Breast epithelium (tissue), 4 donors: ENCODE data around the gene ARPC4. TPM values are rescaled to one million over a fixed set of nuclear protein-coding genes. Genes with fewer than 3 reads are reported as not detected.

Experiments
- DNase-seq, 2 donors: peaks; one replicate each; pipeline ENCODE4 v3.0.0-alpha.2; 2019; ENCODE audit warnings: low spot score in 2 of 2
- H3K27ac ChIP-seq, 2 donors: fragments of 200-600 bp; sonication (generic) in 1 of 2; one replicate each; pipeline ENCODE4 v1.5.1; 2016 to 2019; ENCODE audit warnings: mild to moderate bottlenecking in 1 of 2
- H3K27me3 ChIP-seq, 2 donors: fragments of 200-600 bp; sonication (generic) in 1 of 2; one replicate each; pipeline versions ENCODE4 v1.5.1 to v1.6.0; 2017 to 2019; ENCODE audit warnings: control low read depth in 1 of 2, mild to moderate bottlenecking in 1 of 2
- H3K36me3 ChIP-seq: fragments of 200-600 bp; one replicate; pipeline ENCODE4 v1.5.1; 2019
- H3K4me1 ChIP-seq, 2 donors: fragments of 200-600 bp; sonication (generic); one replicate each; pipeline ENCODE4 v1.5.1; 2016 to 2019; ENCODE audit warnings: control low read depth in 1 of 2
- H3K4me3 ChIP-seq, 3 donors: fragments of 200-600 bp; sonication (generic); 1 replicate in 2 of 3; 2 replicates in 1 of 3; pipeline ENCODE4 v1.5.1; 2016 to 2019; ENCODE audit warnings: mild to moderate bottlenecking in 3 of 3, moderate library complexity in 2 of 3
- H3K9me3 ChIP-seq, 2 donors: fragments of 200-600 bp; sonication (generic) in 1 of 2; one replicate each; pipeline ENCODE4 v1.5.1; 2016 to 2019; ENCODE audit warnings: control low read depth in 1 of 2
- POLR2A ChIP-seq: fragments of 450-650 bp; IDR thresholded peaks from one replicate; pipeline ENCODE4 v1.6.1; 2016; ENCODE audit warnings: antibody characterized with exemption, mild to moderate bottlenecking, moderate library complexity
- POLR2AphosphoS5 ChIP-seq, 3 donors: sonication (generic); formaldehyde crosslinking; IDR thresholded peaks; one replicate each; pipeline ENCODE4 v1.6.1; 2017; ENCODE audit warnings: antibody characterized with exemption in 3 of 3
- intact Hi-C: fragments of 100-400 bp; cut with DNase I; formaldehyde crosslinking; loops from one replicate; pipeline ENCODE4 v1.15.1; 2023; ENCODE audit warnings: low total_unique reads
- total RNA-seq, 3 donors: library from RNA; depleted of rRNA; stranded (reverse); fragments of >200 nt; gene quantifications; one replicate each; pipeline ENCODE4 v1.1.0, GENCODE V29; 2016
- TF ChIP-seq, protein P1 (sequence below), 3 donors: fragments of 450-650 bp; IDR thresholded peaks; one replicate each; pipeline ENCODE4 v1.5.1; 2016 to 2017; ENCODE audit warnings: antibody characterized with exemption in 3 of 3, mild to moderate bottlenecking in 3 of 3, moderate library complexity in 3 of 3

The ARPC4 gene
- total RNA-seq, 3 donors from 2014 or later = 116 to 163 (median 117) TPM

DNA sequence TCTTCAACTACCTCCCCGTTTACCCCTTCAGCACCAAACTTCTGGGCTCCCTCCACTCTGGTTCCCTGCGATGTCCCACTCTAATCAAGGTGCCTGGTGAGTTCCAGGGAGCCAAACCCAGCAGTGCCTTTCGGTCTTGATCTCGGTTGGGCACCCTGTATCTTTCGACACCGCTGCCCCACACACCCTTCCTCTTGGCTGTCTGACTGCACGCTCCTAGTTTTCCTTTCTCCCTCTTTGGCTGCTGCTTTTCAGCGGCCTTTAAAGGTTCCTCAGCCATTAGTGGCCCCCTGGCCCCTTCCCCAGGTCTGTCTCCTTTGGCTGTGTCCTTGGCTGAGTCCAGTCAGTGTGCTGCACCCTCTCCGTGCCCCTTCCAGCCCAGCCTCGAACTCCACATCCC lies 18.0 kb downstream of the ARPC4 start:
- peak overlapping the region; percentile 96 to 97 for H3K27ac ChIP-seq
- H3K4me3 ChIP-seq = peak overlapping the region; percentile 72 to 84 (median 74)
- H3K4me1 ChIP-seq = no peaks in the 10 kb centered on the region
- no peaks in the 10 kb centered on the region for H3K27me3 ChIP-seq
- intact Hi-C loops = no loop called here
- TF ChIP-seq POLR2A = no peak
- no peak for TF ChIP-seq POLR2AphosphoS5 (IDR thresholded peaks at IDR 0.05)
- TF ChIP-seq, protein P1, sequence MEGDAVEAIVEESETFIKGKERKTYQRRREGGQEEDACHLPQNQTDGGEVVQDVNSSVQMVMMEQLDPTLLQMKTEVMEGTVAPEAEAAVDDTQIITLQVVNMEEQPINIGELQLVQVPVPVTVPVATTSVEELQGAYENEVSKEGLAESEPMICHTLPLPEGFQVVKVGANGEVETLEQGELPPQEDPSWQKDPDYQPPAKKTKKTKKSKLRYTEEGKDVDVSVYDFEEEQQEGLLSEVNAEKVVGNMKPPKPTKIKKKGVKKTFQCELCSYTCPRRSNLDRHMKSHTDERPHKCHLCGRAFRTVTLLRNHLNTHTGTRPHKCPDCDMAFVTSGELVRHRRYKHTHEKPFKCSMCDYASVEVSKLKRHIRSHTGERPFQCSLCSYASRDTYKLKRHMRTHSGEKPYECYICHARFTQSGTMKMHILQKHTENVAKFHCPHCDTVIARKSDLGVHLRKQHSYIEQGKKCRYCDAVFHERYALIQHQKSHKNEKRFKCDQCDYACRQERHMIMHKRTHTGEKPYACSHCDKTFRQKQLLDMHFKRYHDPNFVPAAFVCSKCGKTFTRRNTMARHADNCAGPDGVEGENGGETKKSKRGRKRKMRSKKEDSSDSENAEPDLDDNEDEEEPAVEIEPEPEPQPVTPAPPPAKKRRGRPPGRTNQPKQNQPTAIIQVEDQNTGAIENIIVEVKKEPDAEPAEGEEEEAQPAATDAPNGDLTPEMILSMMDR (IDR thresholded peaks at IDR 0.05) = no peak
- no peaks in the 10 kb centered on the region for H3K9me3 ChIP-seq
- H3K36me3 ChIP-seq = no peaks in the 10 kb centered on the region
- no peak for DNase-seq

DNA sequence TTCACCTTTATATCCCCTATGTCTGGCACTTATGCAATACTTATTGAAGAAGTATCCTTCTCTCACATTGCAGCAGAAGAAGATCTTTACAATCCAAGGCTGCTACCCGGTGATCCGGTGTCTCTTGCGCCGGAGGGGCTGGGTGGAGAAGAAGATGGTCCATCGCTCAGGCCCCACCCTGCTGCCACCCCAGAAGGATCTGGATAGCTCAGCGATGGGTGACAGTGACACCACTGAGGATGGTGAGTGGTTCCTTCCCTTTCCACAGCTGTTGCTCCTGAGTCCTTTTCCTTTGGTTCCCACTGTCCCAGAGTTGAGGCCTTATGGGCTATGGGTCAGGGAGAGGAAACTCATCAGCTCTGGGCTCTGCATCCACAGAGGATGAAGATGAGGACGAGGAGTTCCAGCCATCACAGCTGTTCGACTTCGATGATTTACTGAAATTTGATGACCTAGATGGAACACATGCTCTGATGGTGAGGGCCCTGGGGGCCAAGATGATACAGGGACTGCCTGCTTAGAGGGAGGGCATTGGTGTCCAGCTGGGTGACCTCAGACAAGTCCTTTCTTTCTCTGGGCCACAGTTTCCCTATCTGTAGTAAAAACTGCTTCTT lies 20.1 kb downstream of the ARPC4 start:
- no peak overlapping the region for H3K4me3 ChIP-seq

DNA sequence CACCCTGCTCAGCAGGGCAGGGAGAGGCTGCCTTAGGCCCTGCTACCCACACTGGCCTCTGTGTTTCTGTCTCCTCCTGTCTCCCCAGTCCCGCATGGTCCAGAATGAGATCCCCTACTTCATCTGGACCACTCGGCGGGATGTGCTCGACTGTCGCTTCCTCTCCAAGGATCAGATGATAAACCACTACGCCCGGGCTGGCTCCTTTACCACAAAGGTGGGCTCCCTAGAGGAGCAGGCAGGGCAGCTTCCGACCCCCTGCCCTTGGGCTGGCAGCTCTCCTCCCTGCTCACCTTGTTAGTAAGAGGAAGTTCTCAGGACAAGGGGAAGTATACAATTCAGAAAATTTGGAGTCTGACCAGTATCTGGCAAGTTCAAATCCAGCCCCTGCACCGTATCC lies 23.1 kb downstream of the ARPC4 start:
- Histone ChIP-seq H3K27ac (no peak overlapping the region), H3K4me3 (no peak overlapping the region), H3K4me1 (no peaks in the 10 kb centered on the region), H3K9me3 (no peaks in the 10 kb centered on the region), H3K36me3 (no peaks in the 10 kb centered on the region), H3K27me3 (no peaks in the 10 kb centered on the region)
- intact Hi-C loops = loop anchor here (1.0 kb wide), 1 partner anchor 46 kb away; no protein-coding TSS in a partner anchor
- TF ChIP-seq, protein P1 (IDR thresholded peaks at IDR 0.05) = no peak
- TF ChIP-seq POLR2A (no peak), POLR2AphosphoS5 (IDR thresholded peaks at IDR 0.05) (no peak)
- no peak for DNase-seq

More for the DNA sequence above, 20.1 kb downstream of the ARPC4 start:
- TF ChIP-seq POLR2AphosphoS5 (IDR thresholded peaks at IDR 0.05) (no peak), POLR2A (no peak)
- TF ChIP-seq, protein P1 (IDR thresholded peaks at IDR 0.05) = no peak
- no peak for DNase-seq
- H3K9me3 ChIP-seq = no peaks in the 10 kb centered on the region
- intact Hi-C loops = no loop called here
- H3K27me3 ChIP-seq = no peaks in the 10 kb centered on the region
- H3K27ac ChIP-seq = no peak overlapping the region
- no peaks in the 10 kb centered on the region for H3K36me3 ChIP-seq
- no peaks in the 10 kb centered on the region for H3K4me1 ChIP-seq

DNA sequence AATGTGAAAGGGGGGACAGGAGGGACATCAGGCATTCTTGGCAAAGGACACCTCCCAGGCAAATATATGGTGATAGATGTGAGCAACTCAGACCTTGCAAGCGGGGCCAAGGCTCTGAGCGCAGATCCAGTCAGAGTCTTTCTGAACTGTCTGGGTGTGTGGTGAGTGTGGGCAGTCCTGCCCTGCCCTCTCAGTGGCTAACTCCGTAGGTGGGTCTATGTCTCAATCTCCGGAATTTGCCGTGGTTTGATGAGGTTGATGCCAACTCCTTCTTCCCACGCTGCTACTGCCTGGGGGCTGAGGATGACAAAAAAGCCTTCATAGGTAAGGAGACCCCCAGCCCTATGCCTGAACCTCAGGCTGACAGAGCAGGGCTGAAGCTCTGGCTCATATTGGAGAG lies 24.6 kb downstream of the ARPC4 start:
- intact Hi-C loops = no loop called here
- Histone ChIP-seq H3K4me3 (no peak overlapping the region), H3K27ac (peak overlapping the region in 1 of 2 donors; percentile 30)

DNA sequence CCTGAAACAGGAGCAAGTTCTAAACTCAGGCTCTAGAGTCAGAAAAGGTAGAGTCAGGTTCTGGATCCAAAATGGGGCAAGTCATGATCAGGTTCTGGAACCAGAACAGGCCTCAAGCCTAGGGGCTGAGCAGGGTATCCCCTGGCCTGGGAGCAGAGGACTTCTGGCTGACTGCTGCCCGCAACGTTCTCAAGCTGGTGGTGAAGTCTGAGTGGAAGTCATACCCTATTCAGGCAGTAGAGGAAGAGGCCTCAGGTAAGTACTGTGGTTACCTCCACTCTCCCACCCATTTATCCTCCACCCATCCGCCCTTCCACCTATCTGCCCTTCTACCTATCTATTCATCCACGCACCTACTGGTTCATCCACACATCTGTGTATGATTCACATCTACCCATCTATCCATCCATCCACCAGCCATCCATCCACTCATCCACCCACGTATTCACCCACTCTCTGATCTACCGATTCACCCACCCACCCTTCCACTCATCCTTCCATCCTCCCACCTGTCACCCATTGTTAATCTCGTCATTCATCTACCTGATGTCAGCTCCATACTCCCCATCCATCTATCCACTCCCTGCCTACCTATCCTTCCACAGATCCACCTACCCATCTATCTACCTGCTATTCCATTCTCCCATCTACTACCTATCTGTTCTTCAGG lies 25.9 kb downstream of the ARPC4 start:
- H3K36me3 ChIP-seq = no peaks in the 10 kb centered on the region
- no peak for DNase-seq
- no peaks in the 10 kb centered on the region for H3K9me3 ChIP-seq
- no peaks in the 10 kb centered on the region for H3K4me1 ChIP-seq
- TF ChIP-seq POLR2A (no peak), POLR2AphosphoS5 (IDR thresholded peaks at IDR 0.05) (no peak)
- TF ChIP-seq, protein P1 (IDR thresholded peaks at IDR 0.05) = no peak
- H3K27me3 ChIP-seq = no peaks in the 10 kb centered on the region
- intact Hi-C loops = no loop called here
- no peak overlapping the region for H3K27ac ChIP-seq
- no peak overlapping the region for H3K4me3 ChIP-seq

More for the DNA sequence above, 24.6 kb downstream of the ARPC4 start:
- Histone ChIP-seq H3K36me3 (no peaks in the 10 kb centered on the region), H3K9me3 (no peaks in the 10 kb centered on the region), H3K4me1 (no peaks in the 10 kb centered on the region), H3K27me3 (no peaks in the 10 kb centered on the region)
- no peak for TF ChIP-seq POLR2A
- TF ChIP-seq POLR2AphosphoS5 (IDR thresholded peaks at IDR 0.05) = no peak
- TF ChIP-seq, protein P1 (IDR thresholded peaks at IDR 0.05) = no peak
- no peak for DNase-seq
